Measurements from ENCODE around the gene VEPH1.

Gene VEPH1

DNA sequence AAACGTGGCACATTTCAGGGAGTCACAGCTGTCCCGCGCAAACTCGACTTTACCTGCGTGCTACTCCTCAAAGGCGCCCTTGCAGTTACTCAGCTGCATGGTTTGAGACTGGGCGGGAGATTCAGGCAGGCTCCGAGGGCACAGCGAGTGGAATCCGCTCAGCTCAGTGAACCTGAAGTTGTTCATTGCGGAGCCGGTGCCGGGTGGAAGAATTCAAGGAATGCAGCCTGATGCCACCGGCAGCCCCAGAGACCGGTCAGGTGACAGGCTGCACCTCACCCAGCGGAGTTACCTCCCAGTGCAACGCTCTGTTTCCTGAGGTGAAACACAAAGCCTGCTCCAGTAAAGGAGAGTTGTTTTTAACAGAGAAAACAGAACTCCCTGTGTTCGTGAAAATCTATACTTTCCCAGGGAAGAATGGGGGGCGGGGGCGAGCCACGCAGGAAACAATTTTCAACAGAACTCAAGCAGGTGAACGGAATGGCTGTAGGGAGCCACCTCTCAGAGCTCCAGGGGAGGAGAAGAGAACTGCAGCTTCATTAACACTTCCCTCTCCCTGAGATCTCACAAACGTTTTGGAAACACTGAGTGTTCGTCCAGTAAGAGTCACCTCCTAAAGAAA, 3.8 kb downstream of the VEPH1 start:
- H3K9ac ChIP-seq (ENCODE audit: low read depth, low read length) = peak overlapping the region; percentile 77
- H3K9me3 ChIP-seq (ENCODE audit: control insufficient read depth, insufficient read depth, low read length) = no peaks in the 10 kb centered on the region
- peaks cover 3% of the 10 kb centered on the region; the same call in 1 of the 2 replicates for H3K27me3 ChIP-seq (ENCODE audit: control insufficient read depth, insufficient read depth, low read length)
- peak overlapping the region; percentile 60 for H3K4me3 ChIP-seq (ENCODE audit: low read depth, low read length)
- peak overlapping the region; percentile 89 for H3K27ac ChIP-seq (ENCODE audit: low read depth, low read length)
- H3K4me1 ChIP-seq (ENCODE audit: control insufficient read depth, insufficient read depth, low read length) = peaks cover 49% of the 10 kb centered on the region
- no peaks in the 10 kb centered on the region for H3K36me3 ChIP-seq (ENCODE audit: control insufficient read depth, insufficient read depth, low read length)

DNA sequence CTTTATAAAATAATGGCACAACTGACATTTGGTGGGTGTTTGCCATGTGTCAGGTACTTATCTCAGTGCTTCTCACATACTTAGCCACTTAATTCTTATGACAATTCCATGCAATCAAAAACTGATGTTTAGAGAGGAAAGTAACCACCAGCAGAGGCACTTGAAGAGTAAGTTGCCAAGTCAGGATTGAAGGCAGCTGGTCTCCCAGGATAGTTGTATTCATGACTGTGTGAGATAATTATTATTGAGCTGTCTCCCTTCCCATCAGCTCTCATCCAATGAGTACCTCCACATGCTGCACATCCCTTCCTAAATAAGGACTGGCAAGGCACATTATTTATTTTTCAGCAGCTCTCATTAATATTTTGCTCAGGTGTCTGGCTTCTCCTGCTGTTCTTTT, 4.8 kb downstream of the VEPH1 start:
- Histone ChIP-seq H3K9me3 (ENCODE audit: control insufficient read depth, insufficient read depth, low read length) (no peaks in the 10 kb centered on the region), H3K36me3 (ENCODE audit: control insufficient read depth, insufficient read depth, low read length) (no peaks in the 10 kb centered on the region), H3K4me3 (ENCODE audit: low read depth, low read length) (no peak overlapping the region), H3K4me1 (ENCODE audit: control insufficient read depth, insufficient read depth, low read length) (peaks cover 45% of the 10 kb centered on the region), H3K9ac (ENCODE audit: low read depth, low read length) (no peak overlapping the region), H3K27ac (ENCODE audit: low read depth, low read length) (no peak overlapping the region), H3K27me3 (ENCODE audit: control insufficient read depth, insufficient read depth, low read length) (peaks cover 3% of the 10 kb centered on the region; the same call in 1 of the 2 replicates)

DNA sequence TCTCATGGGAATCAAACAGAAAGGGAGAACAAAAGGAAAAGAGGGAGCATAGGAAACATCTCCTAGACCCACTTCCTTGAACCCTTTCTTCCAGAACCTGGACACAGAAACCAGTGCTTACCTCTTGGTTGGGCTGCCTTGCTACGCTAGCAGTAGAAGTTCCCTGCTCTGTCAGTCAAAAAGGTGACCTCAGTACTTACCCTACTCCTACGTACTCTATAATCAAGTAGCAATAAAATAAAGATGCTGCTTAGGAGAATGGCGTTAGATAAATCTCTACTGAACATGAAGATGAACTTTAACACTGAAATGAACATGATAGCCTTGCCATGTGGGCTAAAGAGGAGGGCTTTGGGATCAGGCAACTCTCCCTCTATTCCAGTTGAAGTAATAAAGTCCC, 7.4 kb downstream of the VEPH1 start:
- Histone ChIP-seq H3K27me3 (ENCODE audit: control insufficient read depth, insufficient read depth, low read length) (peaks cover 3% of the 10 kb centered on the region; the same call in 1 of the 2 replicates), H3K4me3 (ENCODE audit: low read depth, low read length) (no peak overlapping the region), H3K27ac (ENCODE audit: low read depth, low read length) (no peak overlapping the region), H3K36me3 (ENCODE audit: control insufficient read depth, insufficient read depth, low read length) (no peaks in the 10 kb centered on the region), H3K4me1 (ENCODE audit: control insufficient read depth, insufficient read depth, low read length) (peaks cover 30% of the 10 kb centered on the region), H3K9ac (ENCODE audit: low read depth, low read length) (no peak overlapping the region), H3K9me3 (ENCODE audit: control insufficient read depth, insufficient read depth, low read length) (no peaks in the 10 kb centered on the region)

DNA sequence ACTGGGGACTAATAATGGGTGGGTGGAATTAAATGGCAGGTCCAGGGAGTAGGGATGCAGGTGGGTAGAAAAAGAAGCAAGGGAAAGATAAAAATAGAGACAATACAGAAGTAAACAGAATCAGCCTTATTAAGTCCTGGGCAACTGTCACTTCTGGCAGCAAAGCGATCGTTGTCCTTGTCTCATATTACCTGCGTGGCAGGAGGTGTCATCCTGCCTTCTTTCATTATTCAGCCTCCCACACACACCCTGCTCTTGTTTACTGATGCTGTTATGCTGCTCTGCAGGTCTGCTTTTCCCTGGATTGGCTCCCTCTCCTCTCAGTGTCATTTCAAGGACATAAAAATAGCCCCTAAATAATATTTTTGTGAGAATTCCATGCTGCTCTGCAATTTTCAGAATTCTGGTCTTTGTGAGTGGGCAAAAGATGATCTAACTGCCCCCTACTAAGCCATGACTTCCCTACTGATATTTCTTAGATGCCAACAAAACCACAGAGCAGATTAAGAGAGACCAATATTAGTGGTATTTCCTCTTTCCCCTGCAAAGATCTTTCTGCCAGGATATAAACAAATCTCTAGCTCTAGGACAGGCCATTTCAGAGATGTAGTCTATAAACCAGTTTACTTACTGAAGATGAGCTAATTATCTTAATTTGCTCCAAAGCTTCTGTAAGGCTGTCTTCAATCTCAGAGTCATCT, 8.5 kb downstream of the VEPH1 start:
- no peaks in the 10 kb centered on the region for H3K9me3 ChIP-seq (ENCODE audit: control insufficient read depth, insufficient read depth, low read length)
- H3K4me1 ChIP-seq (ENCODE audit: control insufficient read depth, insufficient read depth, low read length) = peaks cover 23% of the 10 kb centered on the region
- H3K36me3 ChIP-seq (ENCODE audit: control insufficient read depth, insufficient read depth, low read length) = no peaks in the 10 kb centered on the region
- H3K27ac ChIP-seq (ENCODE audit: low read depth, low read length) = no peak overlapping the region
- H3K9ac ChIP-seq (ENCODE audit: low read depth, low read length) = no peak overlapping the region
- no peak overlapping the region for H3K4me3 ChIP-seq (ENCODE audit: low read depth, low read length)
- peaks cover 3% of the 10 kb centered on the region; the same call in 1 of the 2 replicates for H3K27me3 ChIP-seq (ENCODE audit: control insufficient read depth, insufficient read depth, low read length)

DNA sequence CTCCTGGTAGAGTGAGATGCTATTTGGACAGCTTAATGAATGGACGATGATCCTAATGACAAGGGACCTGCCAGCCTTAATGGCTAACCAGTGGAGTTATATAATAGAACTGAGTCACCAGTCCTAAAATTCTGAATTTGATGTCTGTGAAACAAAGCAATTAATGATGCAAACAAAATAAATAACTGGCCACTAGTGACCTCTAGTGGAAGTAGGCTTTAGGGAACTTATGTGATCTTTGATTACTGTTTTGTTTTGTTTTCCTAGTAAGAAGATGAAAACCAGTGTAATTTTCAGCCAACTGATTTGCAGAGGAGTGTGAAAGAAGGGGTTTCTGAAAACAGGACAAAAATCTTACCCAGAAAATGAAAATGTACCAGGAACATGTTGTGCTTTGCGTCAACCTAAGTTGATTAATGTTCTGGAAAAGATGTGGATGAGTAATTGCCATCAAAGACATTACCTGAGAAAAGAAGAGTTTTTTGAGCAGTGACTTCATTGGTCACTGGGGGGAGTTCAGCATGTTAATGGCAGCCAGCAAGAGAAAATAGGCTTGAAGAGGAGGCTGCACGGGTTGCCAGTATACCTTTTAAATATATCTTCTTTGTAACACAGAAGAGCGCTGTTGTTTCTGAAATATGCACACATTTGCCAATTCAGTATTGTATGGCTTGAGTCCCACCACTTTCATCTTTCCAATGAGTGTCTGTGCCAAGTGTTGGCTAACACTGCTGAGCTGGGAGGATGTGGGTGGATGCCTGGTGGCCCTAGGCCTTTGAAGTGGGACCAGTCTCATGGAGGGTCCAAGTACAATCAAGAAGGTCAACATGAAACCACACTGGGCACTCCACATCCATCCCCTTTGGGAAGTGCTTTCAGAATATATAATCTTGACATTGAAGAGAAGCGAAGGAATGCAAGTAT, 9.3 kb downstream of the VEPH1 start:
- Histone ChIP-seq H3K9ac (ENCODE audit: low read depth, low read length) (no peak overlapping the region), H3K27ac (ENCODE audit: low read depth, low read length) (no peak overlapping the region), H3K27me3 (ENCODE audit: control insufficient read depth, insufficient read depth, low read length) (peaks cover 3% of the 10 kb centered on the region; the same call in 1 of the 2 replicates), H3K9me3 (ENCODE audit: control insufficient read depth, insufficient read depth, low read length) (no peaks in the 10 kb centered on the region), H3K36me3 (ENCODE audit: control insufficient read depth, insufficient read depth, low read length) (no peaks in the 10 kb centered on the region), H3K4me3 (ENCODE audit: low read depth, low read length) (no peak overlapping the region), H3K4me1 (ENCODE audit: control insufficient read depth, insufficient read depth, low read length) (peaks cover 20% of the 10 kb centered on the region)

DNA sequence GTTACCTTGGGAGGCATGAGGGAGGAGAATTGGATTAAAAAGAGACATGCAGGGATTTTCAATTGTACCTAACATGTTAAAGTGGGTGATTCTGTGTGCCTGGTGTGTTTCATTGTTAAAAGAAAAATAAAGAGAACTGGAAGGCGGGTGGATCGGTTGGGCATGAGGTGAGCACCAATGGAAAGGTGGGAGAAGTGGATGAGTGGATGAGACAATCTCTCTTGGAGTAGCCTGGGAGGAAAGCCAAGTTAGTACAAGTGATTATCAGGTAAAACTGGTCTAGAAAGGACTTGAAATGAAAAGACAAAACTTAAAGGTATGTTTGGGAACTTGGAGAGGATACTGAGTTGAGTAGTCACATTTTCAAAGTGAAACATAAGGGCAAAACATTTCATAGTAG, 12.1 kb downstream of the VEPH1 start:
- Histone ChIP-seq H3K27ac (ENCODE audit: low read depth, low read length) (no peak overlapping the region), H3K4me3 (ENCODE audit: low read depth, low read length) (no peak overlapping the region), H3K9ac (ENCODE audit: low read depth, low read length) (no peak overlapping the region)

DNA sequence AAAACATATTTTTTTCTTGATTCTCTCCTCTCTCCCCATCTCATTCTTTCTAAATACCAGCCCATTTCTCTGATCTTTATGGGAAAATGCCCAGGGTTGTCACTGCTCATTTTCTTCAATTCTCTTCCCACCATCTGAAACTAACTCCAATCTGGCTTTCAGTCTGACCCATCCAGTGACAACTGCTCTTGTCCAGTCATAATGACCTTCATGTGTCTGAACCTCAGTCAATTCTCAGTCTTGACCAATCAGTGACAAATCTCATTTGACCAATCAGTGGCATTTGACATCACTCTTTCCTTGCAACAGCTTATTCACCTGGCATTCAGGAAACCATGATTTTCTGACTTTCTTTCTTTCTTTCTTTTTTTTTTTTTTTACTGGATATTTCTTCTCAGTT, 15.1 kb downstream of the VEPH1 start:
- Histone ChIP-seq H3K36me3 (ENCODE audit: control insufficient read depth, insufficient read depth, low read length) (no peaks in the 10 kb centered on the region), H3K9ac (ENCODE audit: low read depth, low read length) (no peak overlapping the region), H3K9me3 (ENCODE audit: control insufficient read depth, insufficient read depth, low read length) (no peaks in the 10 kb centered on the region), H3K27me3 (ENCODE audit: control insufficient read depth, insufficient read depth, low read length) (no peaks in the 10 kb centered on the region), H3K4me1 (ENCODE audit: control insufficient read depth, insufficient read depth, low read length) (peaks cover 7% of the 10 kb centered on the region; the same call in 1 of the 2 replicates), H3K4me3 (ENCODE audit: low read depth, low read length) (no peak overlapping the region), H3K27ac (ENCODE audit: low read depth, low read length) (no peak overlapping the region)

More for the DNA sequence above, 12.1 kb downstream of the VEPH1 start:
- Histone ChIP-seq H3K27me3 (ENCODE audit: control insufficient read depth, insufficient read depth, low read length) (no peaks in the 10 kb centered on the region), H3K36me3 (ENCODE audit: control insufficient read depth, insufficient read depth, low read length) (no peaks in the 10 kb centered on the region), H3K9me3 (ENCODE audit: control insufficient read depth, insufficient read depth, low read length) (no peaks in the 10 kb centered on the region), H3K4me1 (ENCODE audit: control insufficient read depth, insufficient read depth, low read length) (peaks cover 8% of the 10 kb centered on the region; the same call in 1 of the 2 replicates)

DNA sequence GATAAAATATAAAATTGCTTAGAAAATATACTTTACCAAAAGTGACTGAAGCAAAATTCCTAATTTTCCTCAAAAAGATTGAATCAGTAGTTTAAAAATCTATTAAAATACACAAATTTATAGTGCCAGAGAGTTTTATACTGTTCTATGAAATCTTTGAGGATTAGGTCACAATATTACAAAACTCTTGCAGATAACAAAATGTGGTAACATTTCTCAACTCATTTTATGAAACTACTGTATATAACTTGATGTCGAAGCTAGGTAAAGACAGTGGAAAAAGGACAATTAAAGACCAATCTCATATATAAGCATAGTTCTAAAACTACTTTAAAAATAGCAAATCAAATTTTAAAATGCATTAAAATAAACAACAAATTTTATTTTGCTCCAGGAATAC, 15.9 kb downstream of the VEPH1 start:
- H3K4me1 ChIP-seq (ENCODE audit: control insufficient read depth, insufficient read depth, low read length) = peaks cover 2% of the 10 kb centered on the region; the same call in 1 of the 2 replicates
- H3K9me3 ChIP-seq (ENCODE audit: control insufficient read depth, insufficient read depth, low read length) = no peaks in the 10 kb centered on the region
- H3K27me3 ChIP-seq (ENCODE audit: control insufficient read depth, insufficient read depth, low read length) = no peaks in the 10 kb centered on the region
- no peaks in the 10 kb centered on the region for H3K36me3 ChIP-seq (ENCODE audit: control insufficient read depth, insufficient read depth, low read length)
- H3K9ac ChIP-seq (ENCODE audit: low read depth, low read length) = no peak overlapping the region
- H3K4me3 ChIP-seq (ENCODE audit: low read depth, low read length) = no peak overlapping the region
- no peak overlapping the region for H3K27ac ChIP-seq (ENCODE audit: low read depth, low read length)

DNA sequence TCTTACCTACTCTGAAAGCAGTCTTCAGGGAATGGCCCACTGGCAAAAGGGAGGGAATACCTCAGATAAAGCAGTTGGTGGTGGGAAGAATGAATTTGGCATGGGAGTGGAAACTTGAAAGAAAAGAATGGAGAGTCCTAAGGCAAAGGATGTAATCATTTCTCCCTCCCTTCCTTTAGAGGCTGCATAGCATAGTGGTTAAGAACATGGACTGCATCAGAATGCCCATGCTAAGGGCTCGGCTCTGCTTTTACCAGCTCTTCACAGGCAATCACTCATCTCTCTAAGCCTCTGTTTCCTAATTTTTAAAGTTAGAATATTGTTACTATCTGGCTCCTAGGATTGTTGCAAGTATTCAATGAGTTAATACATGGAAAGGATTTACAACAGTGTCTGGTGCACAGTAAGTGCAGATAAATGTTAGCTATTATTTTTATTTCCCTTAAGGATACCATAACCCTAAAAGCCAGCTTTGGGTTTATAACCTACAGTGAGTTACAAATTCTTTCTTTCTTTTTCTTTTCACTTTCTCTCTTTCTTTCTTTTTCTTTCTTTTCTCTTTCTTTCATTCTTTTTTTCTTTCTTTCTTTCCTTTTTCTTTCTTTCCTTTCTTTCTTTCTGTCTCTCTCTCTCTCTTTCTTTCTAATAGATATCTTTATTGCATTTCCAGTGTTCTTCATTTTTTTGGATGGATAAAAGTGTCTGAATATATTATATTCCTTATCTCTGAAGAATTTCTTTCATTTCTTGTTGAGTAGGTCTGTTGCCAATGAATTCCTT, 23.6 kb downstream of the VEPH1 start:
- Histone ChIP-seq H3K9ac (ENCODE audit: low read depth, low read length) (no peak overlapping the region), H3K27me3 (ENCODE audit: control insufficient read depth, insufficient read depth, low read length) (no peaks in the 10 kb centered on the region), H3K9me3 (ENCODE audit: control insufficient read depth, insufficient read depth, low read length) (no peaks in the 10 kb centered on the region), H3K36me3 (ENCODE audit: control insufficient read depth, insufficient read depth, low read length) (no peaks in the 10 kb centered on the region), H3K4me3 (ENCODE audit: low read depth, low read length) (no peak overlapping the region), H3K4me1 (ENCODE audit: control insufficient read depth, insufficient read depth, low read length) (no peaks in the 10 kb centered on the region; the same call in none of the 2 replicates), H3K27ac (ENCODE audit: low read depth, low read length) (no peak overlapping the region)

DNA sequence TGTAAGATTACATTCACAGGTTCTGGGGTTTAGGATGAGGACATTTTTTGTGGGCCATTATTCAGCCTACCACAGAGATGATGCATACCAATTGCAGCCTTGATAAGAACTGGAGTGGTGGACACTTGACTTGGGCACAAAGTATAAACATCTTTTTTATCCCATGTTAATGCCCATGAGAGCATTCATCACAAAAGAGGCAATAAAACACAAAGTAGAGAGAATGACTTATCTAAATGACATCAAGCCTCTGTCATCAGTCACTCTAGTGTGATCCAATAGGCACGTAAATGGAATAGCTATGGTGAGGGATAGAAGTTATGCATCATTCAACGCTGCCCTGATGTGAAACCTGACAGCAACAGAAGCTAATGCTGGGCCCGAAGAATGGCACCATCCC, 25.8 kb downstream of the VEPH1 start:
- Histone ChIP-seq H3K27me3 (ENCODE audit: control insufficient read depth, insufficient read depth, low read length) (no peaks in the 10 kb centered on the region), H3K36me3 (ENCODE audit: control insufficient read depth, insufficient read depth, low read length) (no peaks in the 10 kb centered on the region), H3K4me3 (ENCODE audit: low read depth, low read length) (no peak overlapping the region), H3K4me1 (ENCODE audit: control insufficient read depth, insufficient read depth, low read length) (no peaks in the 10 kb centered on the region; the same call in none of the 2 replicates), H3K9me3 (ENCODE audit: control insufficient read depth, insufficient read depth, low read length) (no peaks in the 10 kb centered on the region), H3K27ac (ENCODE audit: low read depth, low read length) (no peak overlapping the region), H3K9ac (ENCODE audit: low read depth, low read length) (no peak overlapping the region)
